UCSD-AML1 (cell line): ENCODE data around the gene SF3A1.

Experiments used
- DNase-seq: peaks from one replicate; lab custom pipeline; 2025; ENCODE audit not compliant: unreplicated experiment; lab: John Stamatoyannopoulos, UW

SF3A1 gene

DNA sequence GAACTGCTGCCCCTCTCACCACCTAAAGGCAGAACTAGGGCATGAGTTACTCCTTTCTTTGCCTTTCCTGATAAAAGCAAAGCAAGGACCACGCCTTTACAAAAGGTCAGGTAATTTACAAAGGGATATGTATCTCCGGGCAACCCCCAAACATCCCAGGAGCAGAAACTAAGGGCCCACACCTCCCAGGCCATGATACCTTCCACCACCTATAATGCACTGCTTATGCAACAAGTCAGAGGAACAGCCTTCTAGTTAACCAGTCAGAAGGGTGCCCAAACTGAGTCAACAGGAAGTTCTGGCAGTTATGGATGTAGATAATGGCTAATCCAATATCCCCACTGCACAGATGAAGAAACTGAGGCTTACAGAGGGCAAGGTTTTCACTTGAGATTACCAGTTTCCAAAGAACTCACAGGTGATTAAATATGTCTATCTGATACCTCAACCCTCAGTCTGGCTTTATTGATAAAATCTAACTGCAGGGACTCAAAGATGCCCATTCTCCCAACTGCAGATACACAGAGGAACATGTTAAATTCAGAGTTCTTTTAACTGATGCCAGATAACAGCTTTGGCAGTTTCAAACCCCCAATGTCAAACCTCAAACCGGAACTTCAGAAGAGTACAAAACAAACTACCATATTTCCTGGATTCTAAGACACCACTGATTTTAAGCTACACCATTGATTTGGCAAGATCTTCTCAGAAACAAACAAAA is 50.6 kb downstream of the SF3A1 start:
- no peak for DNase-seq

DNA sequence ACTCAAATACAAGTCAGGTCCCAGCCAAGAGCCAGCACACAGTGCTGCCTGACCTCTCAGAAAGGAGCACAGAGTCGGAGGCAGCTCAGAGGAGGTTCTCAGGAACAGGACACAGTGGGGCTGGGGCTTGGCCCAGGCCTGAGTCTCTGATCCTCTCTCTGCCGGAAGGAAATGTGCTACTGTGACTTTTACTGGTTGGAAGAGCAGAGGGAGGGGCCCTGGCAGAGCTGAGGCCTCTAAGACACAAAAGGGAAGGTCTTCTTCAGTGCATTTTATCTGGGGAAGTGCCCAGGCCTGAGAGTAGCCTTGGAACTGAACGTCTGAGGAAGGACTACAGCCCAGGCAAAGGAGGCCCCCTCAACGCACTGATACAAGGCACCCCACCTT is 51.2 kb downstream of the SF3A1 start:
- DNase-seq, result peak; percentile 75

DNA sequence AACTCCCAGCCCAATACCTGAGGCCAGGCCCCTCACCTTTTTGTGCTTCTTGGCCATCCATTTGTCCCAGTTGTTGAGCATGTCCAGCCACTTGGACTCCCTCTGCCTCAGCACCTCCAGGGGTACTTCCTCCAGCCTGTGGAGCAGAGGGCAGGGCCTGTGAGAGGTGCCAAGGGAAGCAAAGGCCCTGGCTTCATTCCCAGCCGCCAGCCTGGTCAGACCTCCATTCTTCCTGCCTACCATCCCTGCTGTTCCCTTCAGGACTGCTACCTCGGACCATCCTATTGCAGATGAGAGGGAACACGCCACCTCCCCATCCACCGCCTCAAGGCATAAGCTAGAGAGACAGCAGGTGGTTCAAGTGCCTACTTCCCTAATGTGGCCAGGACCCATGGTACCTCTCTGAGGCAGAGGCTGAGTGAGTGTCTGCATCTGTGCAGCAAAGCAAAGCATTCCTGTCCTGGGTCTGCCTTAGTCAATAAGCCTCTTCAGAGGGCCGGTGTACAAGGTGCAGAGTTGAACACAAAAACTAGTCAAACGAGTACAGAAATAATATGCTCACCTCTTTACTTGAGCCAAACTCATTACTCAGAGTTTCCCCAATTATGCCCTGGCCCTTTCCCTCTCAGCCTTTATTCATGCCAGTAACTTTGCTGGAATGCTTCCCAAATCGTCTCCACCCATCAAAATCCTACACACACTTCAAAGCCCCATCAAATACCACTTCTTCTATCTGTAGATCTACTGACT is 52.0 kb downstream of the SF3A1 start:
- DNase-seq, result no peak

DNA sequence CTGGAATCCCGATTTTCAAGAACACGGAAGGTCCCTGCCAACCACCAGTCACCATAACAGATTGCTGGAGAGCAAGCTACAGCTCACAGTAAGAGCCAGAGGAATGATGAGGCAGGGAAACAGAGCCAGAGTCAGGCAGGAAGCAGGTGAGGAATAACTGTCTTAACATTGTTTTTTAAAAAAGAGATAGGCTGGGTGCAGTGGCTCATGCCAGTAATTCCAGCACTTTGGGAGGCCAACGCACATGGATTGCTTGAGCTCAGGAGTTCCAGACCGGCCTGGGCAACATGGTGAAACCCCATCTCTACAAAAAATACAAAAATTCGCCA is 53.9 kb downstream of the SF3A1 start:
- DNase-seq, result no peak

- DNase-seq, result peak; percentile 79
These were observed 54.5 kb downstream of the SF3A1 start for GRCh38 chr22:30301995-30302809.

DNA sequence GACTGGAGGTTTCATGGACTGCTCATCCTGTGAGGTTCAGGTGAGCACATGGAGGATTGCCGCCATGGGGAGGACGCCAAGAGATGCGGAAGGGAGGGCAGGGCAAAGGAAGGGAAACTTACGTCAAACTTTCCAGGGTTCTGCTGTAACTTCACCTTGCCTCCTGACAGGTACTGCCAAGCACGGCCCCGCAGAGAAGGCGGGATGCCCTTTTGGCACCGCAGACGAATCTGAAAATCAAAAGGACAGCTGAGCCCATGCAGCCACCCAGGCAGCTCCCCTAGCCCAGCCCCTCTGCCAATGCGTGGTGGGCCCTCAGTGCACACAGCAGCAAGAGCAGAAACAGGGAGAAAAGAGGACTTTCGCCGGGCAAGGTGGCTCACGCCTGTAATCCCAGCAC is 57.4 kb downstream of the SF3A1 start:
- no peak for DNase-seq

GRCh38 chr22:30297991-30298701 is 58.5 kb downstream of the SF3A1 start:
- no peak for DNase-seq

- DNase-seq, result no peak
These were observed 59.3 kb downstream of the SF3A1 start for GRCh38 chr22:30297276-30297990.

- no peak for DNase-seq
These were observed 59.9 kb downstream of the SF3A1 start for GRCh38 chr22:30296833-30297232.

DNA sequence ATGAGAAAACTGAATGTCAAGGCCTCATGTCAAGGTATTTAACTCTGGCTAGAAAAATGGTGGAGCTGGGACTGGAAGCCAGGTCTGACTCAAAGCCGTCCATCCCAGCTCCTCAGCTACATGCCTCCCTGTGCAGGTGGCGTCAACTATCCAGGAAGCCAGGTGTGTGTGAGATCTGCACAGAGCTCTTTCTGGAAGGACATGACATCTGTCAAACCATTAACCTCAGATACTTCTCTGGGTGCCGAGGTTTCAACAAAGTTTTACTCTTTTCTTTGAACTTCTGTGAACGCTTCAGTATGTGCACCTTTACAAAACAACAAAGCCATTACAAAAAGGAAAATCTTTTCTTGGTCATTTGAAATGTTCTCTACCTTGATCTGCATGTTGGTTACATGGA is 60.4 kb downstream of the SF3A1 start:
- DNase-seq, result no peak

- no peak for DNase-seq
These were observed 61.1 kb downstream of the SF3A1 start for GRCh38 chr22:30295576-30295975.

- DNase-seq, result no peak
These were observed 61.9 kb downstream of the SF3A1 start for GRCh38 chr22:30294830-30295229.

GRCh38 chr22:30294066-30294465 is 62.6 kb downstream of the SF3A1 start:
- DNase-seq, result no peak

- DNase-seq, result no peak
These were observed 63.7 kb downstream of the SF3A1 start for GRCh38 chr22:30293026-30293425.

DNA sequence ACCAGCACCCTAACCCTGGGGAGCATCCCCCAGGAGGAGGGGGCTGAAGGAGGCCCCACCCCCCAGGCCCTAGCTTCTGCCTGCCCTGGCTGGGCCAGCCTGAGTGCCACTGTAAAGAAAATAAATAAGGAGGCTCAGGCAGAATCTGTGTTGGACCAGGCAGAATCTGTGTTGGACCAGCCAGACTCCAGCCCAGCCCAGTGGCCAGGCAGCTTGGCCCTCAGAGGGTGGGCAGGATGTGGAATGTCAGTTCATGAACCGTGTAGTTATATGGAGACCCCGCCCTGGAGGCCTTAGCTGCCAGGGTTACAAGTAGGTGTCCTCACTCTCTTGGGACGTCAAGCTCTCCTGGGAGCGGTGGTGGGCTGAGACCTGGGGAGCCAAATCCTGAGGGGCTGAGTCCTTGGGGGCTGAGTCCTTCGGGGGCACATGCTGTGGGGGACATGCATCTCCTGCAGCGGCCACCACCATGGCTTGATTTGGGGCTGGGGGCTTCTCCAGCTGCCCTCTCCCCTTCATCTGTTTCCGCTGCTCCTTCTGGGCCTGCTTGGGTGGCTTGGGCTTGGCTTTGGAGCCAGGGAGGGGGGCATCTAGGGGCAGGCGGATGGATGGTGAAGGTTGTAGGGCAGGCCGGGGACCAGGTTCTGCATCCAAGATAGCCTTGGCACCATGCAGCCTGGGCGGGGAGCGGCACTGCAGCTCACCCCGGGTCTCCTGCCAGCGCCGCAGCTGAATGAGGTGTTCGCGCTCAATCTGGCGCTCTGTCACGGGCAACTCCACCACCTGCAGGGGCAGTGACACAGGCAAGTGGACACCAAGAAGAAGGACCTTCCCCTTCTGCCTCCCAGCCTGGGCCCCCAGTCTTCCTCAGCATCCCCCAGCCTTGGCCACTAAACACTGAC is 64.4 kb downstream of the SF3A1 start:
- no peak for DNase-seq

- DNase-seq, result no peak
These were observed 65.4 kb downstream of the SF3A1 start for GRCh38 chr22:30291058-30291892.

DNA sequence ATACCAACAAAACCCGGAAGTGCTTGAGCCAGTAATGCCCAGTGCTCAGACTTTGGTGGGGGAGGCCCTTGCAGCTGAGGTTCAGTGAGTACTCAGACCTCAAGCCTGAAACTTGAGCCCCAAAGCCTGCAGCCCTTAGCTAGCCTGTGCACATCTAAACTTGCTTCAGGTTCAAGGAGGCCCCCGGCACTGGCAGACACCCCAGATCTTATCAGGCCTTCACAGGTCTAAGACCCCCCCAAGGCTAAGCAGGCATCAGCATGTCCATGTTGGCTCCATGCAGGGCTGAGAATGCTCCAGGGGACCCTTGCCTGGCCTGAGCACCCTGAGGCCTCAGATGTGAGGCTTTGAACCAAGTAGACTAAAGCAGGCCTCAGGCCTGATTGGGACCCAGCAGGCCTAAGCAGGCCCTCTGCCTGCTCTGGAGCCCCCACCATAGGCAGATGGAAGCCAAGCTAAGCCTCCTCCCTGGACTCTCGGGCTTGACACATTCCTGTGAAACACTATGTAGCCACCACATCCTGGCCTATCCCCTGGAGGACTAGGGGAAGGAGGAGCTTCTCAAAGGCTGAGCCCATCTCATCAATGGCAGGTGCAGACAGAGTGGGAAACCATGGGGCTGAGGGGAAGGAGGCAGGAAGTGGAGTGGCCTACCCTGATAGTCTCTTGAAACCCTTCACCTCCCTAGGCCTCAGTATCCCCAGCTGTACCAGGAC is 66.2 kb downstream of the SF3A1 start:
- DNase-seq, result peak; percentile 36

DNA sequence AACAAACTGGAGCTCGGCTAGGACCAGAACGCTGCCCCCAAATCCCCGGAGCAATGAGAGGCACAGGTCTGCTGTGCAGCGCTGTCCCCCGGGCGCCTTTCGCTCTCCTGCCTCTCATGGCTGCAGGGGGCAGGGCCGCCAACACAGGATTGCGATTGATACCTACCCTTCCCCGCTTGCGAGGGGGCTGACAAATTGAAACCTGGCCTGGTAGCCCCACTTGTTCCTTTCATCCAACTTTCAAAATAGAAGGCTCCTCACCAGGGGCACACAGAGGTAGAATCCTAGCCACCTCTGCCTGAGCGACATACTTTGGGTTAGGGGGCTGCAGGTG is 66.7 kb downstream of the SF3A1 start:
- DNase-seq, result no peak
